ENCODE measurements around the gene SRP68.
"Not testable (repeated sequence)": the region's sequence is repeated elsewhere in the genome, so short reads cannot be mapped to it uniquely, and the experiment has no call there.

SRP68 gene

GRCh38 chr17:76089680-76090516 lies 17.6 kb upstream of the SRP68 start:
- DNase-seq (ENCODE audit: low read depth), result no peak

GRCh38 chr17:76088868-76089576 lies 16.7 kb upstream of the SRP68 start:
- DNase-seq (ENCODE audit: low read depth), result no peak

GRCh38 chr17:76088041-76088867 lies 15.9 kb upstream of the SRP68 start:
- no peak for DNase-seq (ENCODE audit: low read depth)

GRCh38 chr17:76087531-76087930 lies 15.2 kb upstream of the SRP68 start:
- DNase-seq (ENCODE audit: low read depth), result no peak

- DNase-seq (ENCODE audit: low read depth), result no peak
Measured at GRCh38 chr17:76086384-76086783, 14.1 kb upstream of the SRP68 start.

- no peak for DNase-seq (ENCODE audit: low read depth)
Measured at GRCh38 chr17:76085731-76086366, 13.5 kb upstream of the SRP68 start.

- DNase-seq (ENCODE audit: low read depth), result no peak
Measured at GRCh38 chr17:76085066-76085730, 12.9 kb upstream of the SRP68 start.

GRCh38 chr17:76083536-76084182 lies 11.3 kb upstream of the SRP68 start:
- no peak for DNase-seq (ENCODE audit: low read depth)

- no peak for DNase-seq (ENCODE audit: low read depth)
Measured at GRCh38 chr17:76082326-76083251, 10.3 kb upstream of the SRP68 start.

GRCh38 chr17:76081295-76082210 lies 9.2 kb upstream of the SRP68 start:
- DNase-seq (ENCODE audit: low read depth), result no peak

GRCh38 chr17:76080768-76081287 lies 8.5 kb upstream of the SRP68 start:
- DNase-seq (ENCODE audit: low read depth), result no peak

GRCh38 chr17:76079956-76080767 lies 7.8 kb upstream of the SRP68 start:
- DNase-seq (ENCODE audit: low read depth), result no peak

- DNase-seq (ENCODE audit: low read depth), result no peak
Measured at GRCh38 chr17:76079535-76079955, 7.2 kb upstream of the SRP68 start.

GRCh38 chr17:76078860-76079534 lies 6.7 kb upstream of the SRP68 start, which contains the start of gene ZACN:
ZACN (plus strand) TSS chr17:76079182; CDS start chr17:76079265, 83 bp downstream.
- DNase-seq (ENCODE audit: low read depth), result no peak

- DNase-seq (ENCODE audit: low read depth), result not testable (repeated sequence)
Measured at GRCh38 chr17:76078370-76078769, 6.1 kb upstream of the SRP68 start.

- DNase-seq (ENCODE audit: low read depth), result no peak
Measured at GRCh38 chr17:76077584-76078110, 5.3 kb upstream of the SRP68 start.

All from stimulated activated CD8-positive, alpha-beta memory T cell treated with anti-CD3 and anti-CD28 coated beads, Interleukin-12 subunit alpha, Interleukin-12 subunit beta, amount 100 ng/mL, for 1 hour (primary cell).